Keratinocyte (primary cell): ENCODE measurements around the gene ATXN7.

ENCODE experiments used
- CTCF ChIP-seq, 3 experiments: IDR thresholded peaks in 1 of 3; conservative IDR thresholded peaks in 1 of 3; optimal IDR thresholded peaks in 1 of 3; 2 replicates in 2 of 3; 3 replicates in 1 of 3; pipeline versions ENCODE3 to v1.5.1; 2011; ENCODE audit warnings: low read length in 3 of 3, mild to moderate bottlenecking in 3 of 3, moderate library complexity in 2 of 3, control low read depth in 1 of 3, inconsistent platforms in 1 of 3; ENCODE audit not compliant: insufficient read depth in 2 of 3; ENCODE audit errors: extremely low read depth in 1 of 3
- EZH2 ChIP-seq: IDR thresholded peaks from one replicate; pipeline ENCODE4 v1.6.1; 2012; ENCODE audit warnings: inconsistent platforms, mild to moderate bottlenecking, low read length, moderate library complexity

GRCh38 chr3:63905731-63906620, 42.3 kb downstream of the ATXN7 start:
- no peak for TF ChIP-seq CTCF (optimal IDR thresholded peaks at IDR 0.05 in 1 of 3, IDR thresholded peaks at IDR 0.05 in 1 of 3, conservative IDR thresholded peaks at IDR 0.05 in 1 of 3; ENCODE audit: extremely low read depth in 1 of 3, insufficient read depth in 2 of 3, low read length in 3 of 3)
- TF ChIP-seq EZH2: no peak
